Measurements from ENCODE around the gene TP63.
"Not testable (repeated sequence)": the region's sequence is repeated elsewhere in the genome, so short reads cannot be mapped to it uniquely, and the experiment has no call there.

The TP63 gene

GRCh38 chr3:189598530-189599225 lies 32.5 kb upstream of the TP63 start:
- DNase-seq (ENCODE audit: low spot score), result no peak
- in situ Hi-C loops (cut with MboI; ENCODE audit: low pct_unique_long_range_greater_than_20kb, low sequenced_read_pairs, unreplicated experiment), result no loop called here
- TF ChIP-seq CTCF (IDR thresholded peaks at IDR 0.05; ENCODE audit: extremely low read depth, insufficient read depth, missing control alignments), result no peak

- in situ Hi-C loops (cut with MboI; ENCODE audit: low pct_unique_long_range_greater_than_20kb, low sequenced_read_pairs, unreplicated experiment), result no loop called here
- TF ChIP-seq CTCF (IDR thresholded peaks at IDR 0.05; ENCODE audit: extremely low read depth, insufficient read depth, missing control alignments), result no peak
- DNase-seq (ENCODE audit: low spot score), result no peak
Observed at GRCh38 chr3:189602471-189602870, 28.7 kb upstream of the TP63 start.

GRCh38 chr3:189605717-189606116 lies 25.5 kb upstream of the TP63 start:
- no peak for DNase-seq (ENCODE audit: low spot score)
- in situ Hi-C loops (cut with MboI; ENCODE audit: low pct_unique_long_range_greater_than_20kb, low sequenced_read_pairs, unreplicated experiment), result no loop called here
- no peak for TF ChIP-seq CTCF (IDR thresholded peaks at IDR 0.05; ENCODE audit: extremely low read depth, insufficient read depth, missing control alignments)

GRCh38 chr3:189606774-189607173 lies 24.4 kb upstream of the TP63 start:
- no peak for TF ChIP-seq CTCF (IDR thresholded peaks at IDR 0.05; ENCODE audit: extremely low read depth, insufficient read depth, missing control alignments)
- no peak for DNase-seq (ENCODE audit: low spot score)
- in situ Hi-C loops (cut with MboI; ENCODE audit: low pct_unique_long_range_greater_than_20kb, low sequenced_read_pairs, unreplicated experiment), result no loop called here

- in situ Hi-C loops (cut with MboI; ENCODE audit: low pct_unique_long_range_greater_than_20kb, low sequenced_read_pairs, unreplicated experiment); DNase-seq (ENCODE audit: low spot score): not testable (repeated sequence)
Observed at GRCh38 chr3:189612641-189613040, 18.5 kb upstream of the TP63 start.

- in situ Hi-C loops (cut with MboI; ENCODE audit: low pct_unique_long_range_greater_than_20kb, low sequenced_read_pairs, unreplicated experiment), result no loop called here
- TF ChIP-seq CTCF (IDR thresholded peaks at IDR 0.05; ENCODE audit: extremely low read depth, insufficient read depth, missing control alignments), result no peak
- no peak for DNase-seq (ENCODE audit: low spot score)
Observed at GRCh38 chr3:189613122-189613521, 18.1 kb upstream of the TP63 start.

GRCh38 chr3:189621948-189622603 lies 9.1 kb upstream of the TP63 start:
- in situ Hi-C loops (cut with MboI; ENCODE audit: low pct_unique_long_range_greater_than_20kb, low sequenced_read_pairs, unreplicated experiment), result no loop called here
- no peak for DNase-seq (ENCODE audit: low spot score)
- no peak for TF ChIP-seq CTCF (IDR thresholded peaks at IDR 0.05; ENCODE audit: extremely low read depth, insufficient read depth, missing control alignments)
